Ovary (tissue), 3 donors: ENCODE data around the gene NUMA1.

ENCODE experiments used
- CTCF ChIP-seq, 3 donors: fragments of 450-650 bp in 2 of 3; fragments of 200-600 bp in 1 of 3; IDR thresholded peaks; one replicate each; pipeline versions ENCODE4 v1.5.1 to v1.8.0; 2016 to 2022; ENCODE audit warnings: antibody characterized with exemption in 3 of 3, mild to moderate bottlenecking in 1 of 3
- POLR2A ChIP-seq: fragments of 450-650 bp; IDR thresholded peaks from one replicate; pipeline ENCODE4 v1.6.1; 2017; ENCODE audit warnings: antibody characterized with exemption, mild to moderate bottlenecking, moderate library complexity
- donor health status: DM: no; HTN: no; CAD: no.

- TF ChIP-seq CTCF (IDR thresholded peaks at IDR 0.05), result peak in 2 of 3 donors; percentile 54 to 71
- TF ChIP-seq POLR2A, result peak; percentile 72
Measured at GRCh38 chr11:72102946-72103753, 22.8 kb upstream of the NUMA1 start, which contains the start of gene LAMTOR1.
